Measurements from ENCODE around the gene TMC7. TPM values are rescaled to one million over a fixed set of nuclear protein-coding genes. Genes with fewer than 3 reads are reported as not detected.

Gene TMC7
- total RNA-seq, 1 donor from 2014 or later, result 6.7 TPM

GRCh38 chr16:18969855-18970240, 13.9 kb upstream of the TMC7 start:
- H3K27ac Mint-ChIP-seq (ENCODE audit: unreplicated experiment), result no peak overlapping the region
- H3K4me3 Mint-ChIP-seq (ENCODE audit: unreplicated experiment), result no peak overlapping the region
- H3K27me3 ChIP-seq (ENCODE audit: insufficient read depth, low read length), result no peaks in the 10 kb centered on the region
- peaks cover 2% of the 10 kb centered on the region for H3K27me3 Mint-ChIP-seq (ENCODE audit: low read depth, unreplicated experiment)
- H3K4me2 ChIP-seq (ENCODE audit: low read length), result no peak overlapping the region
- no peaks in the 10 kb centered on the region for H3K36me3 ChIP-seq (ENCODE audit: insufficient read depth, low read length)
- H4K20me1 ChIP-seq (ENCODE audit: insufficient read depth, low read length), result no peaks in the 10 kb centered on the region
- H3K9me3 ChIP-seq (ENCODE audit: insufficient read depth, low read depth, low read length), result no peaks in the 10 kb centered on the region
- no peaks in the 10 kb centered on the region for H3K4me1 Mint-ChIP-seq (ENCODE audit: low read depth, unreplicated experiment)
- H3K9ac ChIP-seq (ENCODE audit: low read length), result no peak overlapping the region
- TF ChIP-seq CTCF (IDR thresholded peaks at IDR 0.05; ENCODE audit: insufficient read depth, low read depth, low read length), result no peak
- no peak for DNase-seq (ENCODE audit: low read depth)
- no peaks in the 10 kb centered on the region for H3K9me3 Mint-ChIP-seq (ENCODE audit: unreplicated experiment)
- H2AFZ ChIP-seq (ENCODE audit: low read depth, low read length), result no peak overlapping the region
- H3K4me3 ChIP-seq (ENCODE audit: insufficient read depth, low read depth, low read length), result no peak overlapping the region
- no peaks in the 10 kb centered on the region for H3K36me3 Mint-ChIP-seq (ENCODE audit: low read depth, unreplicated experiment)
- peaks cover 5% of the 10 kb centered on the region for H3K4me1 ChIP-seq (ENCODE audit: insufficient read depth, low read length)
- no peaks in the 10 kb centered on the region for H3K79me2 ChIP-seq (ENCODE audit: insufficient read depth, low read length)
- H3K27ac ChIP-seq (ENCODE audit: low read depth, low read length), result no peak overlapping the region
- FAIRE-seq, result no peak

DNA sequence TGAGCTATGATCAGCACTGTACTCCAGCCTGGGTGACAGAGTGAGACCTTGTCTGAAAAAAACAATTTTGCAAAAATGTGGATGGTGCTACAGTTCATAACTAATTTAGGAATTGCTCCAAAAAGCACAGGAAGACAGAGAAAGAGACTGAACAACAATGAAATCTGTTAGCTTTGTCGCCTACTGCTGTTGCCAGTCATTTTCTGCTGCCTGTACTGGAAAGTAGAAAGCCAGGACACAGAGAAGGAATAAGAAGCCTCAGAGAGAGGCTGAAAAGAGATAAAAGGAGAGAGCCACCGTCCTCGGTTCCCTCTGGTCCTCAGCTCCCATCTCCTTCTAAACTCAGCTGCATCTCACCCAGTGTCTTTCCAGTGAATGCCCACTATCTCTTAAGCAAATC, 8.6 kb upstream of the TMC7 start:
- H3K36me3 Mint-ChIP-seq (ENCODE audit: low read depth, unreplicated experiment), result no peaks in the 10 kb centered on the region
- H3K27ac Mint-ChIP-seq (ENCODE audit: unreplicated experiment), result no peak overlapping the region
- peaks cover 16% of the 10 kb centered on the region for H3K27me3 Mint-ChIP-seq (ENCODE audit: low read depth, unreplicated experiment)
- H3K4me1 Mint-ChIP-seq (ENCODE audit: low read depth, unreplicated experiment), result no peaks in the 10 kb centered on the region
- no peak overlapping the region for H3K4me3 ChIP-seq (ENCODE audit: insufficient read depth, low read depth, low read length)
- no peak overlapping the region for H3K4me2 ChIP-seq (ENCODE audit: low read length)
- H2AFZ ChIP-seq (ENCODE audit: low read depth, low read length), result no peak overlapping the region
- H4K20me1 ChIP-seq (ENCODE audit: insufficient read depth, low read length), result no peaks in the 10 kb centered on the region
- H3K79me2 ChIP-seq (ENCODE audit: insufficient read depth, low read length), result no peaks in the 10 kb centered on the region
- H3K9ac ChIP-seq (ENCODE audit: low read length), result no peak overlapping the region
- peaks cover 2% of the 10 kb centered on the region for H3K27me3 ChIP-seq (ENCODE audit: insufficient read depth, low read length)
- no peak for FAIRE-seq
- no peaks in the 10 kb centered on the region for H3K36me3 ChIP-seq (ENCODE audit: insufficient read depth, low read length)
- H3K4me3 Mint-ChIP-seq (ENCODE audit: unreplicated experiment), result no peak overlapping the region
- no peaks in the 10 kb centered on the region for H3K9me3 ChIP-seq (ENCODE audit: insufficient read depth, low read depth, low read length)
- no peaks in the 10 kb centered on the region for H3K4me1 ChIP-seq (ENCODE audit: insufficient read depth, low read length)
- H3K27ac ChIP-seq (ENCODE audit: low read depth, low read length), result no peak overlapping the region
- DNase-seq (ENCODE audit: low read depth), result no peak
- no peaks in the 10 kb centered on the region for H3K9me3 Mint-ChIP-seq (ENCODE audit: unreplicated experiment)
- TF ChIP-seq CTCF (IDR thresholded peaks at IDR 0.05; ENCODE audit: insufficient read depth, low read depth, low read length) (no peak), EZH2 (IDR thresholded peaks at IDR 0.05; ENCODE audit: insufficient read depth, low read length) (no peak)

DNA sequence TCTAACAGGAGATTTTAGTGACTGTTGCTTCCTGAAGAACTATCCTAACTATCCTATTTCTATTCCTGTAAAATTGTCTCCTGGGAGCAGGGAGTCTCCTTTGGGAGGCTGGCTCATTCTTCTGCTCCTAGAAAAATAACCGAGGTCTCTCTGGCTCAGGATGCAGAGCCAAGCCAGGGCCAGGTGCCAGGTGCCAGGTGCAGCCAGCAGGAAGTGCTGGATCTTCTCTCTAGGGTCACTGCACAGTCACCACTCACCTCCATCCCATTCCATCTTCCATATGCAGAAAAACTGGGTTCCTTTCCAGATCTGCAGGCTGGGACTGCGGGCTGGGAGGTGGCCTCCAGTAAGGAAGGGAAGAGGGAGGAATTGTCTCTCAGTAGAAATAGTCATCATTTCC, 3.8 kb upstream of the TMC7 start:
- no peak overlapping the region for H3K9ac ChIP-seq (ENCODE audit: low read length)
- H2AFZ ChIP-seq (ENCODE audit: low read depth, low read length), result no peak overlapping the region
- H3K27ac Mint-ChIP-seq (ENCODE audit: unreplicated experiment), result no peak overlapping the region
- no peak overlapping the region for H3K4me2 ChIP-seq (ENCODE audit: low read length)
- H3K9me3 Mint-ChIP-seq (ENCODE audit: unreplicated experiment), result no peaks in the 10 kb centered on the region
- no peaks in the 10 kb centered on the region for H3K4me1 ChIP-seq (ENCODE audit: insufficient read depth, low read length)
- H3K4me3 Mint-ChIP-seq (ENCODE audit: unreplicated experiment), result no peak overlapping the region
- no peaks in the 10 kb centered on the region for H3K79me2 ChIP-seq (ENCODE audit: insufficient read depth, low read length)
- no peak overlapping the region for H3K4me3 ChIP-seq (ENCODE audit: insufficient read depth, low read depth, low read length)
- no peak for DNase-seq (ENCODE audit: low read depth)
- peaks cover 3% of the 10 kb centered on the region for H3K4me1 Mint-ChIP-seq (ENCODE audit: low read depth, unreplicated experiment)
- no peak overlapping the region for H3K27ac ChIP-seq (ENCODE audit: low read depth, low read length)
- peaks cover 2% of the 10 kb centered on the region for H3K27me3 ChIP-seq (ENCODE audit: insufficient read depth, low read length)
- no peak for FAIRE-seq
- no peaks in the 10 kb centered on the region for H4K20me1 ChIP-seq (ENCODE audit: insufficient read depth, low read length)
- peaks cover 18% of the 10 kb centered on the region for H3K27me3 Mint-ChIP-seq (ENCODE audit: low read depth, unreplicated experiment)
- no peaks in the 10 kb centered on the region for H3K9me3 ChIP-seq (ENCODE audit: insufficient read depth, low read depth, low read length)
- no peaks in the 10 kb centered on the region for H3K36me3 ChIP-seq (ENCODE audit: insufficient read depth, low read length)
- H3K36me3 Mint-ChIP-seq (ENCODE audit: low read depth, unreplicated experiment), result no peaks in the 10 kb centered on the region
- TF ChIP-seq CTCF (IDR thresholded peaks at IDR 0.05; ENCODE audit: insufficient read depth, low read depth, low read length) (no peak), EZH2 (IDR thresholded peaks at IDR 0.05; ENCODE audit: insufficient read depth, low read length) (no peak)
